ENCODE measurements around the gene SLC6A19. TPM values are rescaled to one million over a fixed set of nuclear protein-coding genes. Genes with fewer than 3 reads are reported as not detected.

SLC6A19 gene
- total RNA-seq, 1 donor from 2014 or later = not detected

- intact Hi-C loops (cut with micrococcal nuclease) = no loop called here
These were observed 23.4 kb upstream of the SLC6A19 start for GRCh38 chr5:1177826-1178528.

GRCh38 chr5:1178529-1179382 lies 22.6 kb upstream of the SLC6A19 start:
- intact Hi-C loops (cut with micrococcal nuclease) = no loop called here

- intact Hi-C loops (cut with micrococcal nuclease) = no loop called here
These were observed 22.0 kb upstream of the SLC6A19 start for GRCh38 chr5:1179383-1179715.

GRCh38 chr5:1180096-1180495 lies 21.3 kb upstream of the SLC6A19 start:
- intact Hi-C loops (cut with micrococcal nuclease) = no loop called here

GRCh38 chr5:1180841-1181271 lies 20.5 kb upstream of the SLC6A19 start:
- intact Hi-C loops (cut with micrococcal nuclease) = no loop called here

GRCh38 chr5:1181451-1182359 lies 19.7 kb upstream of the SLC6A19 start:
- intact Hi-C loops (cut with micrococcal nuclease) = no loop called here

- intact Hi-C loops (cut with micrococcal nuclease) = no loop called here
These were observed 19.1 kb upstream of the SLC6A19 start for GRCh38 chr5:1182360-1182632.

GRCh38 chr5:1182633-1183423 lies 18.6 kb upstream of the SLC6A19 start:
- intact Hi-C loops (cut with micrococcal nuclease) = no loop called here

GRCh38 chr5:1183424-1184162 lies 17.8 kb upstream of the SLC6A19 start:
- intact Hi-C loops (cut with micrococcal nuclease) = no loop called here

- intact Hi-C loops (cut with micrococcal nuclease) = no loop called here
These were observed 17.3 kb upstream of the SLC6A19 start for GRCh38 chr5:1184163-1184470.

- intact Hi-C loops (cut with micrococcal nuclease) = no loop called here
These were observed 16.9 kb upstream of the SLC6A19 start for GRCh38 chr5:1184481-1184880.

- intact Hi-C loops (cut with micrococcal nuclease) = no loop called here
These were observed 16.3 kb upstream of the SLC6A19 start for GRCh38 chr5:1185038-1185627.

- intact Hi-C loops (cut with micrococcal nuclease) = no loop called here
These were observed 15.6 kb upstream of the SLC6A19 start for GRCh38 chr5:1185629-1186350.

- intact Hi-C loops (cut with micrococcal nuclease) = no loop called here
These were observed 14.8 kb upstream of the SLC6A19 start for GRCh38 chr5:1186351-1187233.

- intact Hi-C loops (cut with micrococcal nuclease) = no loop called here
These were observed 14.0 kb upstream of the SLC6A19 start for GRCh38 chr5:1187234-1187949.

- intact Hi-C loops (cut with micrococcal nuclease) = no loop called here
These were observed 13.5 kb upstream of the SLC6A19 start for GRCh38 chr5:1187950-1188334.

GRCh38 chr5:1188464-1188863 lies 12.9 kb upstream of the SLC6A19 start:
- intact Hi-C loops (cut with micrococcal nuclease) = no loop called here

GRCh38 chr5:1189269-1189668 lies 12.1 kb upstream of the SLC6A19 start:
- intact Hi-C loops (cut with micrococcal nuclease) = no loop called here

Data from T-helper 1 cell treated with Interleukin-12 subunit alpha and Interleukin-12 subunit beta and Interleukin-4 antibody, amounts not matched to agents 30 ng/mL and 1 ng/mL, for 36 hours (primary cell).